GM18517 (cell line): ENCODE results near the gene MRPL24.

Source experiments
- ATAC-seq: cut with Tn5 transposase; IDR thresholded peaks from one replicate; pipeline ENCODE4 v1.9.1; 2021; ENCODE audit warnings: mild to moderate bottlenecking, moderate library complexity; ENCODE audit not compliant: unreplicated experiment

Gene MRPL24

DNA sequence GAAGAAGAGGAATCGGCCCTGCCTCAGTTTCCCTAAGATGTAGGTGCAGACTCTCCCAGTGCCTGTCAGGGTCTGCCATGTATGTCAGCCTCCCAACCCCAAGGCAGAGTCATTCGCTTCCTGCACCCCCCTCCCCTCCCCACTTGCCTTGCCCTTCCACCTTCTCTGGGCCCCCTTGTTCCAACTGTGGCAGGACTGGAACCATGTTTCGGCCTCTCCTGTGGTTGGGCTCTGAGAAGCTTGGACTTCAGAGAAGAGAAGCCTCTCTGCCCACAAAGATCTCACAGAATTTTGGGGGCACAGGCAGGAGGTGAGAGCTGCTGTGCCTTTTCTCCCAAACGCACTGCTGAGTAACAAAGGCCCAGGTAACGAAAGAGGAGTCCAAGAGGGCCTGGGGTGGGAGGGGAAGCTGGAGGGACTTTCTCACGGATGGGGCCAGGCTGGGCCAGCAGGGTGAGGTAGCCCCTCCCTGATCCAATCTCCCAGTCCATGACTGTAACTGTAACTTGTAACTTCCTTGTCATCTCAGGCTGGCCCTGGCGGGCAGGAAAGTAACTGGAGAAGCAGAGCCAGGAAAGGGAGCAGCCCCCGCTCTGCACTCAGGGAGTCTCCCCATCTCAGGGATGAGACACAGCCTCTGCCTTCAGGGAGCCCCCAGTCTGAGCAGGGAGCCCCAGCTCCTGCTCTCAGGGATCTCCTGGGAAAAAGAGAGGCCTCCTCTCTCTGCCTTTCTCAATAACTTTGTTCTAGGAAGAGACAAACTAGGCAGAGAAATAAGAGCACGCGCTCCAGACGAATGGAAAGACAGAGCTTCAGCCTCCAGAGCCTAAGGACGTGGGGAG is 46.8 kb downstream of the MRPL24 start:
- ATAC-seq = no peak

DNA sequence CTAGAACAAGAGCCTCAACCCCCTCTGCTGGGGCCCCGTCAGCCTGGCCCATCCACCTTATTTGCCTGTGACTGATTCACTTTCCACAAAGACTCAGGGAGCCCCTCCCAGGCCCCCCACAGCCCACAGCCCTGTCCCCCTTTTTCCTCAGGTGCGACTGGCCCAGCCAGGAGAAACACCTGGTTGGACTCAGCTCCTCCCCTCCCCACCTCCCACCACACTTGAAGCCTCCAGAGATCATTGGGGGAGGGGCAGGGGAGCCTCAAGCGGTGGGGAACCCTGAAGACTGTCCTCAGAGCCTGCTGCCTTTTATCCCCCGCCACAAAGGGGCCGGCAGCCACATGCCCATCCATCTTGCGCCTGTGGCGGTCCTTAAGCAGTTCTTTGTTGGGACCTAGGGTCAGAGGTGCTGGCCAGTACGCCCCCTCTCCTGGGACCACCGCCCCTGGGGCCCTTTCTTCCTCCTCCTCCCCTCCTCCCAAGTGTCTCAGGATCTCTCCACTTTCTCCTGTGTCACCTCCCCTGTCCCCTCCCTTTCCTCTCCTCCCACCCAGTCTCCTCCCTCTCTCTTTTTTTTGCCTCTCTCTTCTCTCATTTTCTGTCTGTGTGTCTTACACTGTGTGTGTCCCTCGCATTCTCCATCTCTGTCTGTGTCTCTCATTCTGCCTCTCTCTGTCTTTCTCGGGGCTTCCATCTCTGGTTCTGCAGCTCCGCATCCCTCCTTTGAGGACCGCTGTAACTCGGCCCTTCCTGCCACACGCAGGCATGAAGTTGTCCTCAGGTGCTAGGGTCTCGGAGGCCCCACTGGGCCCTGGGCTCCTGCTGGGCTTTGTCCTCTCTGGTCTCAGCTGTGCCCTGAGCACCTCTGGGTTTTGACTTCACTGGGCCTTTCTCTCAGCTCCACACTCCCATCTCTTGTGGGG is 47.7 kb downstream of the MRPL24 start:
- ATAC-seq = no peak

DNA sequence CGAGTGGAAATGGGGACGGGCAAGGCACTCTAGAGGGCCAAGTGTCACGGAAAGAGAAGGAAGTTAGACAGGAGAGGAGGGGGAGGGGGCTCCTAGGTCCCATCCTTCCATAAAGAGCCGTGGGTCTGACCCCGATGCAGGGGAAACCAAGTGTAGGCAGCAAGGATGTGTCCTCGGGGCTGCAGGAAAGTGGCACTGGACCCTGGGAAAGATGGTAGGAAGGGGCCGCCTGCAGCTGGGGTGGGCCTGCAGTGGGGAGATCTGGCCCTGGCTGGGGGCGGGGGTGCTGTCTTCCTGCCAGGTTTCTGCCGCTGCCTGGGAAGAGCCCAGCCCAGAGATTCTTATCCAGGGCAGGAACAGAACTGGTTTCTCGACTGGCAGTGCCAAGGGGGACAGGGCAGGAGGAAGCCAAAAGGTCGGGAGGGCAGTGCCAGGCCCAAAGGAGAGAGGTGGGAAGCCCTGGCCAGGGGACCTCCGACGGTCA is 48.4 kb downstream of the MRPL24 start:
- ATAC-seq = no peak

- ATAC-seq = no peak
Measured at GRCh38 chr1:156691665-156692440, 49.0 kb downstream of the MRPL24 start.

DNA sequence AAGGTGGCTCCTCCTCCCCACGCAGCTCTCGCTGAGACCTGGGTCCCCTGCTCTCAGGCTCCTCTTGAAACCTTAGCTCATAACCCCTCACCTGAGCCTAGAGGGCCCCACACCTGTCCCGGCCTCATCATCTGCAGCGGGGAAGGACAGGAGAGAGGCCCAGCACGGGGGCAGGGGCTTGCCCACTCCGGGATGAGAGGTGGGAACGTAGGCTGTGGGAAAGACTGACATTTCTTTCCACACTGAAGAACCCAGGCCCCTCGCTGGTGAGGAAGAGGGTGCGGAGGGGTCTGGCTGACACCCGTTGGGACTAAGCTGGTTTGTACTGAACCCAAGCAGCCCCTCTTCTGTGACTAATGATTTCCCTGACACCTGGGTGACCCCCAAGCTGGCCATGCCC is 49.7 kb downstream of the MRPL24 start:
- no peak for ATAC-seq

GRCh38 chr1:156690675-156691036 is 50.2 kb downstream of the MRPL24 start:
- ATAC-seq = no peak

GRCh38 chr1:156689953-156690674 is 50.8 kb downstream of the MRPL24 start:
- ATAC-seq = no peak

DNA sequence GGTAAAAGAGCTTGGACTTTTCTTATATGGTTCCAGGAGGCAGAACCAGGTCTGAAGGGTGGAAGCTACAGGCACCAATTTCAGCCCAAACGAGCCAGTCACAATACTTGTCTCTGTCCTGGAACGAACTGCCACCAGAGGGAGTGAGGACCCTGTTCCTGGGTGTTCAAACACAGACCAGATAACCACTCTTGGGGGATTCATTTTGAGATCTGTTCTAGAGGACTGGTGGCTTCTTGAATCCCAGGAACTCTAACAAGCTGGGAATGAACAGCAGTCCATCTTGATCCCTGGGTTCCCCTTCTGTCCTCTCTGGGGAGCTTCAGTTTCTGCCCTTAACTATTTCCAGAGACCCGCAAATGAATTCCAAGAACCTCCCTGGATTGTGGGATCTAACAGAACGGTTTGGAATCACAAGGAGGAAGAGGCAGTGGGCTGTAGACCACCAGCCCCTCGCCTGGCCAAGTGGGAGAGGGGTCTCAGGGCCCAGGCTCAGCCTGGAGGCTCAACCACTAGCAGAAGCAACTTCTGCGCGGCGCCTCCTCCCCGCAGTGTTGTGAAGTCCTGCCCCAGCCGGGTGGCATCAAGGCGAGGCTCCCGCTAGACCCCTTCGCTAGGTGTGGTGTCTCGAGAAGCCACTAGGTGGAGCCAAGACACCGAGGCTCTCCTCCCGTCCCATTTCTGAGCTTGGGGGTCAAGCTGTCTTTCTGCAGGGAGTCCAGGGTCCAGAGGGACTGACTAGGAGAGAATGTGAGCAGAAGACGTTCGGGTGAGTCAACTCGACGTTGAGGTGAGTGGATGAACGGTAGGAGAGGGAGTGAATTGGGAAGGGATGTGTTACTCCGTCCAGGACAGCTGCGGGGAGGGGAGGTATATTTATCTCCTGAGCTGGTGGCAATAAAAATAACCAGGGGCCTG is 51.6 kb downstream of the MRPL24 start:
- ATAC-seq = no peak
